SU-DHL-6 (cell line): Measurements from ENCODE around the gene RAB40C.

Experiments
- CTCF ChIP-seq: fragments of 200-600 bp; sonication (generic); IDR thresholded peaks from one replicate; pipeline ENCODE4 v1.5.1; 2017; ENCODE audit warnings: antibody characterized with exemption, mild to moderate bottlenecking, low read length, moderate library complexity; ENCODE audit not compliant: insufficient read depth, poor library complexity, severe bottlenecking
- EZH2phosphoT487 ChIP-seq: fragments of 200-600 bp; sonication (generic), shearing (Covaris generic); conservative IDR thresholded peaks from 2 replicates; pipeline ENCODE4 v1.6.1; 2018; ENCODE audit warnings: mild to moderate bottlenecking, antibody characterized with exemption, low read length, moderate library complexity, mixed read lengths

DNA sequence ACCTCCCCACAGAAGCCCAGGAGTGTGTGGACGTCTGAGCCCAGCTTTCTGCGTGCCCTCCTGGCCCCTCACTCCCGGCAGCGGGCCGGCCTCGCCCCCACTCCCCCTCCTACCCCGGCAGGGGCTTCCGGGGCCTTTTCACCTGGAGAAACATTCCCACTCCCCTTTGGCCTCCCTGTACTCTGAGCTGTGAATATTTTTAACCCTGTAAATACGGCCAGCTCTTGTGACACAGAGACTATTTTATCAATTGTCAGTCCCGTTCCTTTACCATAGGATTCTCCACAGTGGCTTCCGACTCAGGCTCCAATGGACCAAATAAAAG is 35.6 kb upstream of the RAB40C start:
- TF ChIP-seq CTCF, result no peak
- TF ChIP-seq EZH2phosphoT487, result no peak
